MM.1S (cell line): ENCODE measurements around the gene GREB1.

ENCODE experiments used
- EZH2 ChIP-seq: fragments of 300-600 bp; sonication (generic); optimal IDR thresholded peaks from 2 replicates; pipeline ENCODE3; 2017; ENCODE audit warnings: low read depth, mild to moderate bottlenecking, antibody characterized with exemption, low read length, mixed read lengths
- EZH2phosphoT487 ChIP-seq: fragments of 300-600 bp; sonication (generic); IDR thresholded peaks from 2 replicates; pipeline ENCODE4 v1.6.1; 2018; ENCODE audit warnings: antibody characterized with exemption, low read length
- TF ChIP-seq, protein P1 (sequence below): fragments of 300-600 bp; sonication (generic); IDR thresholded peaks from 2 replicates; pipeline ENCODE4 v1.5.1; 2016; ENCODE audit warnings: antibody characterized with exemption, low read length, mixed read lengths

- TF ChIP-seq, protein P1, sequence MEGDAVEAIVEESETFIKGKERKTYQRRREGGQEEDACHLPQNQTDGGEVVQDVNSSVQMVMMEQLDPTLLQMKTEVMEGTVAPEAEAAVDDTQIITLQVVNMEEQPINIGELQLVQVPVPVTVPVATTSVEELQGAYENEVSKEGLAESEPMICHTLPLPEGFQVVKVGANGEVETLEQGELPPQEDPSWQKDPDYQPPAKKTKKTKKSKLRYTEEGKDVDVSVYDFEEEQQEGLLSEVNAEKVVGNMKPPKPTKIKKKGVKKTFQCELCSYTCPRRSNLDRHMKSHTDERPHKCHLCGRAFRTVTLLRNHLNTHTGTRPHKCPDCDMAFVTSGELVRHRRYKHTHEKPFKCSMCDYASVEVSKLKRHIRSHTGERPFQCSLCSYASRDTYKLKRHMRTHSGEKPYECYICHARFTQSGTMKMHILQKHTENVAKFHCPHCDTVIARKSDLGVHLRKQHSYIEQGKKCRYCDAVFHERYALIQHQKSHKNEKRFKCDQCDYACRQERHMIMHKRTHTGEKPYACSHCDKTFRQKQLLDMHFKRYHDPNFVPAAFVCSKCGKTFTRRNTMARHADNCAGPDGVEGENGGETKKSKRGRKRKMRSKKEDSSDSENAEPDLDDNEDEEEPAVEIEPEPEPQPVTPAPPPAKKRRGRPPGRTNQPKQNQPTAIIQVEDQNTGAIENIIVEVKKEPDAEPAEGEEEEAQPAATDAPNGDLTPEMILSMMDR: no peak
- no peak for TF ChIP-seq EZH2
- no peak for TF ChIP-seq EZH2phosphoT487
Observed at GRCh38 chr2:11655495-11655894, 121.7 kb downstream of the GREB1 start.
